Keratinocyte (primary cell): ENCODE measurements around the gene OR6C70. TPM values are rescaled to one million over a fixed set of nuclear protein-coding genes. Genes with fewer than 3 reads are reported as not detected.

Source experiments
- DNase-seq: peaks from one replicate; pipeline ENCODE4 v3.0.0-alpha.2; 2011; ENCODE audit warnings: low read depth, missing footprints, low spot score
- FAIRE-seq: peaks from 2 replicates; lab custom pipeline; 2011; peaks lifted over from hg19 to GRCh38; lab: Jason Lieb, UNC
- H2AFZ ChIP-seq: 2 replicates; pipeline ENCODE4 v1.6.0; 2012; ENCODE audit warnings: low read length, control low read depth, inconsistent platforms; ENCODE audit not compliant: control insufficient read depth
- H3K27ac ChIP-seq: 2 replicates; pipeline ENCODE4 v1.5.1; 2011; ENCODE audit warnings: low read length; ENCODE audit not compliant: control insufficient read depth, insufficient read depth
- H3K27me3 ChIP-seq: 3 replicates; pipeline ENCODE4 v1.6.0; 2011; ENCODE audit warnings: low read length; ENCODE audit not compliant: control insufficient read depth, insufficient read depth; ENCODE audit errors: extremely low read depth
- H3K36me3 ChIP-seq, 2 experiments: 2 replicates in 1 of 2; 3 replicates in 1 of 2; pipeline ENCODE4 v1.5.1; 2011; ENCODE audit warnings: low read length in 2 of 2, mild to moderate bottlenecking in 1 of 2; ENCODE audit not compliant: control insufficient read depth in 2 of 2, insufficient read depth in 2 of 2; ENCODE audit errors: extremely low read depth in 1 of 2
- H3K4me1 ChIP-seq: 3 replicates; pipeline ENCODE4 v1.5.1; 2011; ENCODE audit warnings: low read length; ENCODE audit not compliant: control insufficient read depth, insufficient read depth; ENCODE audit errors: extremely low read depth
- H3K4me2 ChIP-seq: 3 replicates; pipeline ENCODE4 v1.6.0; 2011; ENCODE audit warnings: low read depth, low read length; ENCODE audit not compliant: control insufficient read depth, insufficient read depth; ENCODE audit errors: extremely low read depth
- H3K4me3 ChIP-seq, 3 experiments: fragments of 200-600 bp in 1 of 3; sonication (generic) in 1 of 3; 2 replicates in 2 of 3; 3 replicates in 1 of 3; pipeline ENCODE4 v1.5.1; 2011 to 2016; ENCODE audit warnings: low read length in 3 of 3, mild to moderate bottlenecking in 3 of 3, control low read depth in 2 of 3, inconsistent platforms in 1 of 3, low read depth in 1 of 3, mixed read lengths in 1 of 3, mixed run types in 1 of 3, moderate library complexity in 1 of 3; ENCODE audit not compliant: control insufficient read depth in 2 of 3, insufficient read depth in 2 of 3; ENCODE audit errors: extremely low read depth in 1 of 3
- H3K79me2 ChIP-seq: 2 replicates; pipeline ENCODE4 v1.6.0; 2012; ENCODE audit warnings: low read length; ENCODE audit not compliant: control insufficient read depth, insufficient read depth
- H3K9ac ChIP-seq: 3 replicates; pipeline ENCODE4 v1.6.0; 2011; ENCODE audit warnings: low read length; ENCODE audit not compliant: control insufficient read depth, insufficient read depth; ENCODE audit errors: extremely low read depth
- H3K9me1 ChIP-seq: 3 replicates; pipeline ENCODE4 v1.6.0; 2011; ENCODE audit warnings: low read length; ENCODE audit not compliant: control insufficient read depth, insufficient read depth; ENCODE audit errors: extremely low read depth
- H3K9me3 ChIP-seq: 2 replicates; pipeline ENCODE4 v1.5.1; 2012; ENCODE audit warnings: low read depth, low read length; ENCODE audit not compliant: control insufficient read depth
- H4K20me1 ChIP-seq: 3 replicates; pipeline ENCODE4 v1.6.0; 2011; ENCODE audit warnings: low read length; ENCODE audit not compliant: control insufficient read depth, insufficient read depth; ENCODE audit errors: extremely low read depth
- EZH2 ChIP-seq: IDR thresholded peaks from one replicate; pipeline ENCODE4 v1.6.1; 2012; ENCODE audit warnings: inconsistent platforms, mild to moderate bottlenecking, low read length, moderate library complexity
- dilution Hi-C: fragments of 300-500 bp; cut with MboI; formaldehyde crosslinking; loops from one replicate; pipeline ENCODE4 v1.7.0; 2020; ENCODE audit warnings: low sequenced_read_pairs; ENCODE audit not compliant: extremely low pct_ligation_motif_present
- polyA plus RNA-seq, 5 experiments: library from polyadenylated mRNA; depleted of rRNA in 3 of 5; stranded (reverse) in 3 of 5; stranded (forward) in 1 of 5; unstranded in 1 of 5; fragments of >200 nt; gene quantifications; 1 replicate in 1 of 5; 2 replicates in 3 of 5; 3 replicates in 1 of 5; pipeline versions ENCODE4 v1.2.1 to v1.2.3, GENCODE V29; 2011 to 2012; ENCODE audit warnings: missing spikeins in 2 of 5, low read depth in 1 of 5, low replicate concordance in 1 of 5
- TF ChIP-seq, protein P1 (sequence below), 3 experiments: IDR thresholded peaks in 1 of 3; conservative IDR thresholded peaks in 1 of 3; optimal IDR thresholded peaks in 1 of 3; 2 replicates in 2 of 3; 3 replicates in 1 of 3; pipeline versions ENCODE3 to v1.5.1; 2011; ENCODE audit warnings: low read length in 3 of 3, mild to moderate bottlenecking in 3 of 3, moderate library complexity in 2 of 3, control low read depth in 1 of 3, inconsistent platforms in 1 of 3; ENCODE audit not compliant: insufficient read depth in 2 of 3; ENCODE audit errors: extremely low read depth in 1 of 3

The OR6C70 gene
- polyA plus RNA-seq, 1 donor (not counting 4 experiments of a cell fraction or from before 2014, with no cell fraction given) = not detected

DNA sequence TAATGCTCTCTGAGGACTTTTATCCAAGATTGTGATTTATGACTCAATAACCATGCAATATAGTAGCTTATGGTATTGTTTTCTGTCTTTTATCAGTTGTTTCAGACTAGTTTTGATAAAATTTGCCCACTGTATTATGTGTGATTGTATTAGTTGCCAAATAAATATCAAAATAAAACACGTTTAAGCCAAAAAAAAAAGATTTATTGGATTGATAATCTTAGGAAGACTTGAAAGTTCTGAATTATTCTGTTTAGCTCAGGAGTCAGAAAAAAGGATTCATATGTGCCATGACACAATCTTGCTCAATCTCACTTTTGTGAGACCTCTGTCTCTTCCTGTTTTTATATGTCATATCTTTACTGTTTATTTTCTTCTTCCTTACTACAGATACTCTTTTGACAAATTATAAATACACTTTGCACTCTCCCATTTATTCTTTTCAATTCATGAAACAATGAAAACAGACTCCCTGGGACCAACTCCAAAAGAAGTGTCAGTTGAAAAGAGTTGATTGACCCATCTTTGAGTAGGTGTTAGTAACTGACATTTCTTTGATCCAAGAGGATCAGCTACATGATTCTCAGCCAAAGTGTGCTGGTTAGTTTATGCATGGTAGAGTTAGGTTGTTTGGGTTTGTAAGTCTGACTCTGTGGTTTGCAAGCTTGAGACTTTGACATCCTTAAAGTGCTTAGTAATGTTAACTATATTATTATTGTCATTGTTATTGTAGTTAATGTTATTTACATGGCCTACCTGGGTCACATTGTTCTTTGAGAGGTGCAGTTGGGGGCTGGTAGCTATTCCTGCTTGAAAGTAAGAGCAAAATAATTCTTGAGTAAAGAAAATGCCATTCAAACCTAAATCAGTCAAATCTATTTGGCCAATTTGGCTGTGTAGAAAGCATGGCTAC lies 41.4 kb downstream of the OR6C70 start:
- no peak for FAIRE-seq
- Histone ChIP-seq H3K4me2 (no peak overlapping the region), H3K9ac (no peak overlapping the region), H2AFZ (no peak overlapping the region), H3K27me3 (no peaks in the 10 kb centered on the region), H4K20me1 (no peaks in the 10 kb centered on the region), H3K9me3 (no peaks in the 10 kb centered on the region), H3K27ac (no peak overlapping the region), H3K79me2 (no peaks in the 10 kb centered on the region), H3K4me3 (no peak overlapping the region), H3K4me1 (no peaks in the 10 kb centered on the region), H3K9me1 (no peaks in the 10 kb centered on the region), H3K36me3 (no peaks in the 10 kb centered on the region)
- no peak for DNase-seq
- TF ChIP-seq, protein P1, sequence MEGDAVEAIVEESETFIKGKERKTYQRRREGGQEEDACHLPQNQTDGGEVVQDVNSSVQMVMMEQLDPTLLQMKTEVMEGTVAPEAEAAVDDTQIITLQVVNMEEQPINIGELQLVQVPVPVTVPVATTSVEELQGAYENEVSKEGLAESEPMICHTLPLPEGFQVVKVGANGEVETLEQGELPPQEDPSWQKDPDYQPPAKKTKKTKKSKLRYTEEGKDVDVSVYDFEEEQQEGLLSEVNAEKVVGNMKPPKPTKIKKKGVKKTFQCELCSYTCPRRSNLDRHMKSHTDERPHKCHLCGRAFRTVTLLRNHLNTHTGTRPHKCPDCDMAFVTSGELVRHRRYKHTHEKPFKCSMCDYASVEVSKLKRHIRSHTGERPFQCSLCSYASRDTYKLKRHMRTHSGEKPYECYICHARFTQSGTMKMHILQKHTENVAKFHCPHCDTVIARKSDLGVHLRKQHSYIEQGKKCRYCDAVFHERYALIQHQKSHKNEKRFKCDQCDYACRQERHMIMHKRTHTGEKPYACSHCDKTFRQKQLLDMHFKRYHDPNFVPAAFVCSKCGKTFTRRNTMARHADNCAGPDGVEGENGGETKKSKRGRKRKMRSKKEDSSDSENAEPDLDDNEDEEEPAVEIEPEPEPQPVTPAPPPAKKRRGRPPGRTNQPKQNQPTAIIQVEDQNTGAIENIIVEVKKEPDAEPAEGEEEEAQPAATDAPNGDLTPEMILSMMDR (optimal IDR thresholded peaks at IDR 0.05 in 1 of 3, IDR thresholded peaks at IDR 0.05 in 1 of 3, conservative IDR thresholded peaks at IDR 0.05 in 1 of 3; ENCODE audit: extremely low read depth in 1 of 3, insufficient read depth in 2 of 3, low read length in 3 of 3) = no peak
- TF ChIP-seq EZH2 = no peak
- dilution Hi-C loops = no loop called here

DNA sequence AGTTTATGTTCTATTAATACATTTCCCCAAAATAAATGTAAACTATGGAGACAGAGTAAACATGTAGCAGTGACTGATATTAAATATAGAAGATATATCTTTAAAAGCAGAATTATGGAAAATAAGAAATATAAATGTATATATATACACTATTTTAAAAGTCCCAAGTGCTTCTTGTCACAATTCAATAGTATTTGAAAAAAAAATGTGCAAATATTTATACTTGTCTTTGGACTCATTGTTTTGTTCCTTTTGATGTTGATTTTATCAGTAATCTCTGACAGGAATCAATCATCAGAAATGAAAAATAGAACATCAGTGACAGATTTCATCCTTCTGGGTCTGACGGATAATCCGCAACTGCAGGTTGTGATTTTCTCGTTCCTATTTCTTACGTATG lies 44.0 kb downstream of the OR6C70 start, which contains the start of gene OR6C76:
OR6C76 (plus strand) TSS at position 301 of the 400 bp plus-strand sequence; CDS start at position 301, 0 bp downstream.
- DNase-seq = no peak
- no peak within 1 kb of the TSS for H2AFZ ChIP-seq

More for the DNA sequence above, 44.0 kb downstream of the OR6C70 start, which contains the start of gene OR6C76:
- H3K27me3 ChIP-seq = no peaks in the 10 kb centered on the region
- H3K36me3 ChIP-seq = no peaks in the 10 kb centered on the region
- H3K9ac ChIP-seq = no peak within 1 kb of the TSS
- H3K27ac ChIP-seq = no peak within 1 kb of the TSS
- TF ChIP-seq, protein P1 (optimal IDR thresholded peaks at IDR 0.05 in 1 of 3, IDR thresholded peaks at IDR 0.05 in 1 of 3, conservative IDR thresholded peaks at IDR 0.05 in 1 of 3; ENCODE audit: extremely low read depth in 1 of 3, insufficient read depth in 2 of 3, low read length in 3 of 3) = no peak
- TF ChIP-seq EZH2 = no peak
- no peaks in the 10 kb centered on the region for H4K20me1 ChIP-seq
- no peaks in the 10 kb centered on the region for H3K9me3 ChIP-seq
- FAIRE-seq = no peak
- dilution Hi-C loops = no loop called here
- H3K4me3 ChIP-seq = no peak within 1 kb of the TSS
- no peaks in the 10 kb centered on the region for H3K4me1 ChIP-seq
- H3K4me2 ChIP-seq = no peak within 1 kb of the TSS
- no peaks in the 10 kb centered on the region for H3K9me1 ChIP-seq
- H3K79me2 ChIP-seq = no peaks in the 10 kb centered on the region
